Uterus (tissue), 2 donors: ENCODE results near the gene GREB1L.

Experiments used
- POLR2A ChIP-seq, 2 donors: fragments of 450-650 bp; IDR thresholded peaks; one replicate each; pipeline ENCODE4 v1.6.1; 2016; ENCODE audit warnings: antibody characterized with exemption in 2 of 2, mild to moderate bottlenecking in 1 of 2, moderate library complexity in 1 of 2
- TF ChIP-seq, protein P1 (sequence below), 4 experiments: fragments of 200-600 bp in 2 of 4; fragments of 450-650 bp in 2 of 4; sonication (generic) in 2 of 4; IDR thresholded peaks; one replicate each; pipeline ENCODE4 v1.5.1; 2016 to 2019; ENCODE audit warnings: antibody characterized with exemption in 4 of 4, mild to moderate bottlenecking in 2 of 4, moderate library complexity in 1 of 4

DNA sequence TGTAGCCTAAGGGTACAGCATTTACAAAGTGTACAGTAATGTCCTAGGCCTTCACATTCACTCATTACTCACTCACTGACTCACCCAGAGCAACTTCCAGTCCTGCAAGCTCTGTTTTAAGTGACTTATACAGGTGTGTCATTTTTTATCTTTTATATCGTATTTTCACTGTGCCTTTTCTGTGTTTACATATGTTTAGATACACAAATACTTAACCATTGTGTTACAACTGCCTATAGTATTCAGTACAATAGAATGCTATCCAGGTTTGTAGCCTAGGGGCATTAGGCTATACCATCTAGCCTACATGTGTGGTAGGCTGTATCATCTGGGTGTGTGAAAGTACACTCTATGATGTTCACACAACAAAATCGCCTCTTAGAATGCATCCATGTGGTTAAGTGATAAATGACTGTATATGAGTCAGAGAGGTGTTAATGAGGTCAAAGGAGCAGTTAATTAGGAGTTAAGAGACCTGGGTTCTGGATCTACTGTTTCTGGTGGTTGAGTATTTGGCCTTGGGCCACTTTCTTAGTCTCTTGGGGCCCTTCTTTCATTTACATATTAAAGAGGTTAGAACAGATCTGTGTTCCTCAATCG is 149.1 kb downstream of the GREB1L start:
- TF ChIP-seq, protein P1, sequence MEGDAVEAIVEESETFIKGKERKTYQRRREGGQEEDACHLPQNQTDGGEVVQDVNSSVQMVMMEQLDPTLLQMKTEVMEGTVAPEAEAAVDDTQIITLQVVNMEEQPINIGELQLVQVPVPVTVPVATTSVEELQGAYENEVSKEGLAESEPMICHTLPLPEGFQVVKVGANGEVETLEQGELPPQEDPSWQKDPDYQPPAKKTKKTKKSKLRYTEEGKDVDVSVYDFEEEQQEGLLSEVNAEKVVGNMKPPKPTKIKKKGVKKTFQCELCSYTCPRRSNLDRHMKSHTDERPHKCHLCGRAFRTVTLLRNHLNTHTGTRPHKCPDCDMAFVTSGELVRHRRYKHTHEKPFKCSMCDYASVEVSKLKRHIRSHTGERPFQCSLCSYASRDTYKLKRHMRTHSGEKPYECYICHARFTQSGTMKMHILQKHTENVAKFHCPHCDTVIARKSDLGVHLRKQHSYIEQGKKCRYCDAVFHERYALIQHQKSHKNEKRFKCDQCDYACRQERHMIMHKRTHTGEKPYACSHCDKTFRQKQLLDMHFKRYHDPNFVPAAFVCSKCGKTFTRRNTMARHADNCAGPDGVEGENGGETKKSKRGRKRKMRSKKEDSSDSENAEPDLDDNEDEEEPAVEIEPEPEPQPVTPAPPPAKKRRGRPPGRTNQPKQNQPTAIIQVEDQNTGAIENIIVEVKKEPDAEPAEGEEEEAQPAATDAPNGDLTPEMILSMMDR (IDR thresholded peaks at IDR 0.05) = no peak
- TF ChIP-seq POLR2A (IDR thresholded peaks at IDR 0.05) = no peak
